Stomach (tissue), 4 donors: ENCODE data around the gene TSPAN17.

Source experiments
- EP300 ChIP-seq: sonication (generic); formaldehyde crosslinking; IDR thresholded peaks from one replicate; pipeline ENCODE4 v1.6.1; 2017; ENCODE audit warnings: antibody characterized with exemption
- POLR2A ChIP-seq, 4 donors: fragments of 450-650 bp; IDR thresholded peaks; one replicate each; pipeline ENCODE4 v1.6.1; 2016; ENCODE audit warnings: antibody characterized with exemption in 4 of 4, control low read depth in 2 of 4, mild to moderate bottlenecking in 1 of 4, moderate library complexity in 1 of 4
- POLR2AphosphoS5 ChIP-seq, 3 donors: sonication (generic); formaldehyde crosslinking; IDR thresholded peaks; one replicate each; pipeline ENCODE4 v1.6.1; 2016; ENCODE audit warnings: antibody characterized with exemption in 3 of 3
- TF ChIP-seq, protein P1 (sequence below), 7 experiments: fragments of 450-650 bp in 4 of 7; fragments of 200-600 bp in 3 of 7; sonication (generic) in 3 of 7; IDR thresholded peaks; one replicate each; pipeline ENCODE4 v1.5.1; 2016 to 2019; ENCODE audit warnings: antibody characterized with exemption in 7 of 7, control low read depth in 2 of 7, mild to moderate bottlenecking in 1 of 7

DNA sequence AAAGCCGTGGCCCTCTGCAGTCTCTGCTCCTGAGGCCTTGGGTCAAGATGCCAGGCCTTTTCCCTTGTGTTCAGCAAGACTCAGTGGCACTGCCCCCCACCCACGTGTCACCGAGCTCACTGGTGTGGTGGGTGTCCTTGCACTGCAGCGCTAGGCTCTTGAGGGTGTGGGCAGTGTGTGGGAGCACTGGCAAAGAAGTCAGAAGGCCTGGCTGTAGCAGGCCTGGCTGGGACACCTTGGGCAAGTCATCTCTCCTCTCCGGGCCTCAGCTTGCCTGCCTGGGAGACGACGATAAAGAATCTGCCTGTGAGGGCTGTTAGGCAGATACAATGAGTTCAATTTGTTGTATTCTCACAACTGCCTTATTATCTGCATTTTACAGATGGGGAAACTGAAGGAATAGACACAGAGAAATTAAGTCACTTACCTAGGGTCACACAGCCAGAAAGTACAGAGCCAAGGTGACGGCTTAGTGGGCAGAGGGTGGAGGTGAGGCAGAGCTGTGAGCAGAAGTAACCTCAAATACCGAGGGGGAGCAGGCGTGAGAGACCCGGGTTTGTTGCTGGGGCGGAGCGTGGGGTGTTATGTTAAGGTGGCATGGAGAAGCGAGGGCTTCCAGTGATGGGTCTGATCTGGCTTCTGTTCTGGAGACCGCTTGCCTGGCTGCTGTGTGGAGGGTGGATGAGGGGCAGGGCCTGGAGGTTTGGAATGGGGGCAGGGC lies 1.4 kb downstream of the TSPAN17 start:
- TF ChIP-seq, protein P1, sequence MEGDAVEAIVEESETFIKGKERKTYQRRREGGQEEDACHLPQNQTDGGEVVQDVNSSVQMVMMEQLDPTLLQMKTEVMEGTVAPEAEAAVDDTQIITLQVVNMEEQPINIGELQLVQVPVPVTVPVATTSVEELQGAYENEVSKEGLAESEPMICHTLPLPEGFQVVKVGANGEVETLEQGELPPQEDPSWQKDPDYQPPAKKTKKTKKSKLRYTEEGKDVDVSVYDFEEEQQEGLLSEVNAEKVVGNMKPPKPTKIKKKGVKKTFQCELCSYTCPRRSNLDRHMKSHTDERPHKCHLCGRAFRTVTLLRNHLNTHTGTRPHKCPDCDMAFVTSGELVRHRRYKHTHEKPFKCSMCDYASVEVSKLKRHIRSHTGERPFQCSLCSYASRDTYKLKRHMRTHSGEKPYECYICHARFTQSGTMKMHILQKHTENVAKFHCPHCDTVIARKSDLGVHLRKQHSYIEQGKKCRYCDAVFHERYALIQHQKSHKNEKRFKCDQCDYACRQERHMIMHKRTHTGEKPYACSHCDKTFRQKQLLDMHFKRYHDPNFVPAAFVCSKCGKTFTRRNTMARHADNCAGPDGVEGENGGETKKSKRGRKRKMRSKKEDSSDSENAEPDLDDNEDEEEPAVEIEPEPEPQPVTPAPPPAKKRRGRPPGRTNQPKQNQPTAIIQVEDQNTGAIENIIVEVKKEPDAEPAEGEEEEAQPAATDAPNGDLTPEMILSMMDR (IDR thresholded peaks at IDR 0.05), result no peak
- TF ChIP-seq POLR2A (IDR thresholded peaks at IDR 0.05), result no peak
- no peak for TF ChIP-seq EP300
- no peak for TF ChIP-seq POLR2AphosphoS5 (IDR thresholded peaks at IDR 0.05)
